ENCODE data around the gene OR1E2.
"Not testable (repeated sequence)": the region's sequence is repeated elsewhere in the genome, so short reads cannot be mapped to it uniquely, and the experiment has no call there.

The OR1E2 gene

GRCh38 chr17:3433741-3434140 is at the start of gene OR1E2:
Gene OR1E2, minus strand, starts transcription at chr17:3433841. Its CDS starts 0 bp downstream, at chr17:3433841.
- no peak for FAIRE-seq

DNA sequence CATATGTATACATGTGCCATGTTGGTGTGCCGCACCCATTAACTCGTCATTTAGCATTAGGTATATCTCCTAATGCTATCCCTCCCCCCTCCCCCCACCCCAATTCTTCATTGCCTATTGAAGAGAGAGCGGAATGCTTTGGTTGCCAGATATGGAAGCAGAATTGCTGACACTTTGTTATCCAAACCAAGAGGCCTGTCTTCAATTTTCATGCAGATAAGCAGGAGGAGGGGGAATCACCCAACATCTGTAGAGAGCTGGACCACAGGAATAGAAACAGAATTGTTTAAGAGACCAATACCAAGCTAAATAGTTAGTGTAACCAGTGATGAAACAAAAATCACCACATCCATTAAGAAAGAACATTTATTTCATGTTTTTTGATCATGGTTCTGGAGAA is 49.2 kb upstream of the OR1E2 start:
- FAIRE-seq = no peak

DNA sequence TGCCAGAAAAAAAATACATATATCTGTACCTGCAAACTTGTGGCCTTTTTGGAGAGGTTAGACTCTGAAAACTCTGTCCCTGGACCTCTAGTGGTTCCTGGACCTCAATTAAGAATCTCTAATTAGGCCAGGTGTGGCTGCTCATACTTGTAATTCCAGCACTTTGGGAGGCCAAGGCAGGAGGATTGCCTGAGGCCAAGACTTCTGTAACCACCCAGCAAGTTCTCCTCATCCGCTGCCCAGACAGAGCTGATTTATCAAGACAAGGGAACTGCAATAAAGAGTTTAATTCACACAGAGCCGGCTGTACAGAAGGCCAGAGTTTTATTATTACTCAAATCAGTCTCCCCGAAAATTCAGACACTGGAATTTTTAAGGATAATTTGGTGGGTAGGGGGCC is 46.3 kb upstream of the OR1E2 start:
- no peak for FAIRE-seq

- no peak for FAIRE-seq
Observed at GRCh38 chr17:3475812-3476610, 42.4 kb upstream of the OR1E2 start, which contains the start of gene ASPA. Gene ASPA, plus strand, starts transcription at chr17:3475997. Its CDS starts 163 bp downstream, at chr17:3476160.

DNA sequence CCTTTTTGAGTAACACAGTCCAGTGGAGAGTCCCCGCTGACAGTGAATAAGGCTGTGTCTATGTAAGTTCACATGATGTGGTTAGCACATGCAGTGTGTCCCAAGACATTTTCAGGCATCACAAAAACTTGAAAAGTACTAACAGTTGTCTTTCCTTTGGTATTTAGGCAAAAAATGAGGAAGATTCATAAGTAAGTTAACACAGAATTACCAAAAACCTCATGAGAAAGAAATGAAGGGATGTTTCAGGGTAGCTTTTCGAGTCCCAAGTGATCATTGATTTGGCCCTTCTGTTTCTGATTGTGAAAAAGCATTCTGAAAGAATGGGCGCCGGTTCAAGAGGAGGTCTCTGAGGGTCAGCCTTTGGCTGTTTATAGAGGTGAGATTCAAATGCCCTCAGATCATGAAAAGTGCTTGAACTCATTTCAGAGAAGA is 41.6 kb upstream of the OR1E2 start:
- no peak for FAIRE-seq

- FAIRE-seq = no peak
Observed at GRCh38 chr17:3474212-3474611, 40.6 kb upstream of the OR1E2 start.

DNA sequence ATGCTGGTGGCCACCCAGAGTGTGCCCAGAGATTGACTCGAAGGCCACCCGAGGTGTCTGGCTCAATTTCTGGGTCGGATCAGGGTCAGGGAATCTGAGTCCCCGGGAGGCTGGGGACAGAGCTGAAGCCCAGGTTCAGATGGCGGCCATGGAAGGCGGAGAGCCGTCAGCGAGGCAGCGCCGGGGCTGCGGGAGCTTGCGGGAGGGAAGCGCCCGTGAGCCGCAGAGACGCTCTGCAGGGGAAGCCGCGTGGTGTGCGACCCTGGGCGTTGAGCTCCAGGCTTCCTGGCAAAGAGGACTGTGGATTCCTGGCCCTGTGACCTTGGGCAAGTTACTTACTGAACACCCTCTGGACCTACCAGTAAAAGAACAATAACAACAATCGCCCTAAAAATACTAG is 38.5 kb upstream of the OR1E2 start:
- FAIRE-seq = no peak

- FAIRE-seq = no peak
Observed at GRCh38 chr17:3471599-3471998, 38.0 kb upstream of the OR1E2 start, which contains the start of gene SPATA22. Gene SPATA22, minus strand, starts transcription at chr17:3471819. Its CDS starts 2,494 bp downstream, at chr17:3469325.

- no peak for FAIRE-seq
Observed at GRCh38 chr17:3469529-3469928, 35.9 kb upstream of the OR1E2 start.

DNA sequence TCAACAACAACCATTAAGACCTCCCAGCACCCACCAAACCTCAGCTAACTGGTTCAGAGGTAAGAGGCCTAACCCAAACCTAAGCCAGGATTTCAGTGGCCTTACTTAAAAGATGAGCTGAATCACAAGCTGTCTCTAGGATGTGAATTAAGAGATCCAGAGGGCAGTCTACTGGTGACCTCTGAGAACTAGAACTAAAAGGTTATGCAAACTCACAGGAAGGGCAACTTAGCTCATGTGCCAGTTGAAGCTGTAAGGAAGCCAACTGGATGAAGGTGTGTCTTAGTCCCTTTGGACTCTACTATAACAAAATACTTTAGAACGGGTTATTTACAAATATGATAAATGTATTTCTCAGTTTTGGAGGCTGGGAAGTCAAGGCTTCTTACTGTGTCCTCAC is 32.7 kb upstream of the OR1E2 start:
- not testable (repeated sequence) for FAIRE-seq

GRCh38 chr17:3448059-3448665 is 14.5 kb upstream of the OR1E2 start:
- no peak for FAIRE-seq

GRCh38 chr17:3447625-3448024 is 14.0 kb upstream of the OR1E2 start:
- no peak for FAIRE-seq

- FAIRE-seq = no peak
Observed at GRCh38 chr17:3440451-3440850, 6.8 kb upstream of the OR1E2 start.

- no peak for FAIRE-seq
Observed at GRCh38 chr17:3438368-3438767, 4.7 kb upstream of the OR1E2 start.

GRCh38 chr17:3433215-3433614 is 426 bp downstream of the OR1E2 start:
- FAIRE-seq = not testable (repeated sequence)

DNA sequence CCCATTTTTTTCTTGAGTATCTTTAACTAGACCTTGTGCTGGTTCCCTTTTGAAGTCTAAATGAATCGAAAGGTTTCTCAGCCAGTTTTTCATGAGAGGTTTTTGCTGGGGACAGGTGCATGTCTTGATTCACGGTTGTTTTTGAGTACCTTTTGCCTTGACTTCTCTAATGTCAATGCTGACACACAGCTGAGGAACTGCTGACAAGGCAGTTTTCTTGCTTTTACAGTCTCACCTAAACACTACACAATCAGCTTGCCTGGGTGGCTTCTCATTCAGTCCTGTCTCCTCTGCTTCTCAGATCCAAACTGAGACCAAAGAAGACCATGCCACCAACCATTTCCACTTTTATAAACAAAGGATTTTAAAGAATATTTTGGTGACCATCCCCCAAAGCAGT is 15.4 kb downstream of the OR1E2 start:
- no peak for FAIRE-seq

DNA sequence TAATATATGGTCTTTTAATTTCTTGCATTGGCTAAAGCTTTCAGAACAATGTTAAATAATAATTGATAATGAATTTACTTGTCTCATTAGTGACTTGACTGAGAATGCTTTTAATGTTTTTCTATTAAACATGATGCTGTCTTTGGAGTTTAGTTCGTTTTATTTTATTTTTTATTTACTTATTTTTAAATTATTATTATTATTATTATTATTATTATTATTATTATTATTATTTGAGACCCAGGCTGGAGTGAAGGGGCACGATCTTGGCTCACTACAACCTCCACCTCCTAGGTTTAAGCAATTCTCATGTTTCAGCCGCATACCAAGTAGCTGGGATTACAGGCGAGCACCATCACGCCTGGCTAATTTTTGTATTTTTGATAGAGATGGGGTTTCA is 18.0 kb downstream of the OR1E2 start:
- no peak for FAIRE-seq

GRCh38 chr17:3412216-3412615 is 21.4 kb downstream of the OR1E2 start:
- not testable (repeated sequence) for FAIRE-seq

DNA sequence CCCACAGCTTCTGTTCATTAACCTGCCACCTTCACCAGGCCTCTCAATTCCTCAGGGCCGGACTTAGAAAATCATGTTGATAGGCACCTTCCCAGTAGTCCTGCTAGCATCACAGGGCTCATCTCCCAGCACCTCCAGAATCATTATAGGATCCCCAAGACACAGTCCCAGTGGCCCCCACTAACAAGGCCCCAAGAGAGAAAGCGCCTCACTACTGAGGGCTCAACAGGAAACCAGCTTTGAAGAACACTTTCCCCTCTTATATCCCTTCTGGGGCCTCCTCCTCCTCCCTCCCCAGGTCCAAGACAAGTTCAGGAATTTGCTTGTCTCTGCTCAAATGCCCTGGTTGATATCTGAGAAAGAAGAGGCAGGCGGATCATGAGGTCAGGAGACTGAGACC is 22.6 kb downstream of the OR1E2 start, which contains the start of gene OR3A3:
Gene OR3A3, plus strand, starts transcription at position 301 of the 400 bp plus-strand sequence.
- FAIRE-seq = no peak

GRCh38 chr17:3403856-3404255 is 29.8 kb downstream of the OR1E2 start:
- FAIRE-seq = not testable (repeated sequence)

DNA sequence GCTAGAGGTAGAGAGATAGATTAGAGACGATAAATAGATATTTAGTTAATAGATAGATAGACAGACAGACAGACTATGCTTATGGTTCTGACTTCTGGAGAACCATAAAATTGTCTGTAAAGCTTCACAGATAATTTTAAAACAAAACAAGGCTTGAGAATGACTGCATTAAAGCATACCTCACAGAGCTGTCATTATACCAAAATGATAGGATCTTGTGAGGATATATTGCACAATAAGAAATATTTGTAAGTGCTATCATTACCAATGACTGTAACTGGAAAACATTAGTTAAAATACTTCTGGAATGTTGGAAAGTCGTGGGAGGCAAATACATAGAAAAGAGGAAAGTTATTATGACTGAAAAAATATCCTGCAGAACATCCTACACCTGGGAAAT is 31.9 kb downstream of the OR1E2 start:
- no peak for FAIRE-seq

GRCh38 chr17:3400055-3400454 is 33.6 kb downstream of the OR1E2 start:
- no peak for FAIRE-seq

DNA sequence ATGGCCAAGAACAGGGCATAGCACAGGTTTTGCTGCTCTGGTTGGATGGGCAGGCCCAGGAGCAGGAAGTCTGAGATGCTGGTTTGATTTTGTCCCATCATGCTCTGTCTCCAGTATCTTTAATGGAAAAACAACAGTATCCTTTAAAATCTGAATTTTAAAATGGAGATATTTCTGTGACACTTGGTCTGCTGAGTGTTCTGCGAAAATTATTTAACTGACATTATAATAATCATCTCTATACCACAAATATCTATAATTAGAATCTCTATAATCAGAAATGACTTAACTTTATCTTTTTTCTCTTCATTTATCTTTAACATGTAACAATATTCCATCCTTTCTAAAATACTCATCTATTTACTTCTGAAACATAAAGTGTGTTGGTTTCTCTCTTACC is 35.3 kb downstream of the OR1E2 start, which contains the start of gene OR1E1:
Gene OR1E1, minus strand, starts transcription at position 101 of the 400 bp plus-strand sequence. Its CDS starts 0 bp downstream, at position 101.
- no peak for FAIRE-seq

GRCh38 chr17:3397801-3398200 is 35.8 kb downstream of the OR1E2 start:
- FAIRE-seq = not testable (repeated sequence)
